GM12801 (cell line): ENCODE results near the gene ERG.

Source experiments
- TF ChIP-seq, protein P1 (sequence below): IDR thresholded peaks from one replicate; pipeline ENCODE4 v1.5.1; 2011; ENCODE audit warnings: control low read depth; ENCODE audit not compliant: insufficient read length; ENCODE audit errors: extremely low read depth

Gene ERG

DNA sequence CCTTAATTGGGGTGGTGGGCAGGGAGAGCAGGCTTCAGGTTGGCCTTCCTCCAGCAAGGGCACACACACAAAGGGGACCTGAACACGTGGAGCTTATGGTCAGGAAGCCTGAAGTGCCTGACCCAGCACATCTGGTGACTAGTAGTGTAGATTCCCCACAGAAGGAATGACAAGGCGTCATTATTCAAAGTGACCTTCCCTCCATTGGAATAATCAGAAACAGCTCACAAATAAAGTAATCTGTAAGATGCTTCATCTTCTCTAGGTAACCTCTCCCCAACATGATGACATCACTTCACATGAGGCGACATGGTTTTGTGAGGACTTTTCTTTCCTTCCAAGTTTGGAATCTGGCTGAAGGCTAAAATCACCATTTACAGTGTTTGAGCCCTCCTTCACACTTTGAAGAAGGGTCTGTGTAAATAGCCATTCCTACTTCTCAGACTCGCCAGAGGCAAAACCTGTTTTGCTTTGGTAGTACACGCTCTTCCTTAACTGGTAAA lies 32.8 kb upstream of the ERG start:
- TF ChIP-seq, protein P1, sequence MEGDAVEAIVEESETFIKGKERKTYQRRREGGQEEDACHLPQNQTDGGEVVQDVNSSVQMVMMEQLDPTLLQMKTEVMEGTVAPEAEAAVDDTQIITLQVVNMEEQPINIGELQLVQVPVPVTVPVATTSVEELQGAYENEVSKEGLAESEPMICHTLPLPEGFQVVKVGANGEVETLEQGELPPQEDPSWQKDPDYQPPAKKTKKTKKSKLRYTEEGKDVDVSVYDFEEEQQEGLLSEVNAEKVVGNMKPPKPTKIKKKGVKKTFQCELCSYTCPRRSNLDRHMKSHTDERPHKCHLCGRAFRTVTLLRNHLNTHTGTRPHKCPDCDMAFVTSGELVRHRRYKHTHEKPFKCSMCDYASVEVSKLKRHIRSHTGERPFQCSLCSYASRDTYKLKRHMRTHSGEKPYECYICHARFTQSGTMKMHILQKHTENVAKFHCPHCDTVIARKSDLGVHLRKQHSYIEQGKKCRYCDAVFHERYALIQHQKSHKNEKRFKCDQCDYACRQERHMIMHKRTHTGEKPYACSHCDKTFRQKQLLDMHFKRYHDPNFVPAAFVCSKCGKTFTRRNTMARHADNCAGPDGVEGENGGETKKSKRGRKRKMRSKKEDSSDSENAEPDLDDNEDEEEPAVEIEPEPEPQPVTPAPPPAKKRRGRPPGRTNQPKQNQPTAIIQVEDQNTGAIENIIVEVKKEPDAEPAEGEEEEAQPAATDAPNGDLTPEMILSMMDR, result no peak

GRCh38 chr21:38527737-38528136 lies 29.5 kb upstream of the ERG start:
- TF ChIP-seq, protein P1, result no peak

DNA sequence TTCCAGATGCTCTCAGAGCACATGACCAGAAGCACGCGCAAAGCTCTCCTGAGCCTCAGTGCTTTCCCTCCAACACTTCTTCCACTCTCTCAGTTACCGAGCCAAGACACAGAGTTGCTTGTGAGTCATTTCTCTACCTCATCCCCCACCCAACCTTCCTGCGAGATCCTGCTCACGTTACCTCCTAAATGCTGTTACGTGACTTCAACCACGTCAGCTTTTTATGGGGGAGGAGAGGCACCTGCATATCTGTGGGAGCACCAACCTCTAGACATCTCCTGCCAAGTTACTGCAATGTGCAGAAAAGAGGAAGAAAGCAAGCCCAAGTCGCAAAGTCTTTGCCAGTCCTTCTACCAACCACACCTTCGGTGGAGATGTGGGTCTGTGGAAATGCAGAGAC lies 27.2 kb upstream of the ERG start:
- TF ChIP-seq, protein P1, result no peak

DNA sequence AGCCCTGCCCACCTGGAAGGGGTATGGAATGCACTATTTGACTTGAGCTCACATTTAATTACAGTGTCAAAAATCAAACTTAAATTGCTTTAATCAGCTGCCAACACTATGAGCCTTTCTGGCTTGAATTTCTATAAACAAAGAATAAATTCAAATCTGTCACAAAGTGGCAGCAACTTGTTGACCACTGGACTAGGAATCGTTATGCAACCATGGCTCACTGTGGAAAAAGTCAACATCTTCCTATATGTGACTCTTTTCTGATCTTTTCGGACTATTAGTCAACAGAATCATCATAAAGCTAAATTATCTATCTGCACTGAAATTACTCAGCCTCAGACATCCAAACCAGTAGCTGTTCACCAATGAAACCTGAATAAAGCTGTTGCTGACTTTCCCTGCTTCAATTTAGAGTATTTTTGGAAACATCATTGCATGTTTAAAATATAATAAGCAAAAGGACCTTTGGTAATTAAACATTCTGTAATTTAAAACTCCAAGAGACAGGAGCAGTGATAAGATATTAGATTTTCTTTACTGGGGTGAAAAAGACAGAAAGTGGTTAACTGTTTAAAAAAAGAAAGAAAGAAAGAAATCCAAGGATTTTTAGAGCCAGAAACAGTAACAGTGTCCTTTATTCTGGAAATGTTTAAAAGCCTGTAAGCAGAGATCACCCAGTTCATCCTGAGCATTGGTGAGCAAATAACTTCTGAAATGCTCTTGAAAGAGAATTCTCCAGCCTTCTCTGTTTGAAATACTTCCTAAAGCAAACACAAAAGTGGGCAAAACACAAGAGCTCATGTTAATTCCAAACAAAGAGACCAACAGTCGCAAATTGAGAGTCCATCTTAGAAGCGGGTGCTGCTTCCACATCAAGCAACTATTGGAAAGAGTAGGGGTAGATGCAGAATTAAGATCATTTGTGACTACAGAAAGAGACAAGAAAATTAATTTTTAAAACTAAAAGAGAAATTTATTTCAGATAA lies 26.2 kb upstream of the ERG start:
- TF ChIP-seq, protein P1, result no peak

DNA sequence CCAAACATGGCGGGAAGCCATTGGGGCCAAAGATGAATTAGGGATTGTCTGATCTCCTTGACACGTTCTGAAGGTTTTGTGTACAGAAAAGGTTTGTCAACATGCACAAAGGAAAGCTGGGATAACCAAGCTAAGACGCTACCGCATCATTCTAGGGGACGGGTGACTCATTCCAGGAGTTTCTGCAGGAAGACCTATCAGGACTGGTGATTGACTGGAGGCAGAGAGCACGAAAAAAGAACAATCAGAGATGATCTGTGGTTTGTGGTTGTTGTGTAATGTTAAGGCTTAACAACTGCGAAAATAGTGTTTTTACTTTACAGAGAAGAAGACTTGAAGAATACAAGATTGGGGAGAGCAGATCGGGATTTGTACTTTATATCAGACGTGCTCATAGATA lies 22.2 kb upstream of the ERG start:
- TF ChIP-seq, protein P1, result no peak

DNA sequence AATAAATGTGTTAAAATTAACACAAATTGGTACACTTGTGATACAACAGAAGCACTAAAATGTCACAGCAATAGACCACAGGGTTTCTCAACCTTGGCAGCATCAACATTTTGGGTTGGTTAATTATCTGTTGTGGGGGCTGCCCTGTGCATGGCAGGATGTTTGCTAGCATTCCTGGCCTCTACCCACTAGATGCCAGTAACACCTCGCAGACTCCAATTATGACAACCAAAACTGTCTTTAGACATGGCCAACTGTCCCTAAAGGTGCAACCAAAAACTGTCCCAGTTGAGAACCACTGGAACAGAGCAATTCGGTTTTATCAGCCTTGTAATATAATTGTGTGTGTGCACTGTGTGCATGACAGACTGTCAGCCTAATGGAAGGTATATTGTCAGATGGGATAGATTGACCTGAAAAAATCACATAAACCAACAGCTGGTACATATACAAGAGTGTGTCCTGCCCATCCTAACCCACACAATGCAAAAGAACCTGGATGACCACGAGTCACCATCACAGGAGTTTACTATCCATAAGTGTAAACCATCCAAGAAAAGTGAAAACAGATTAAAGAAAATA lies 13.5 kb upstream of the ERG start:
- TF ChIP-seq, protein P1, result no peak

DNA sequence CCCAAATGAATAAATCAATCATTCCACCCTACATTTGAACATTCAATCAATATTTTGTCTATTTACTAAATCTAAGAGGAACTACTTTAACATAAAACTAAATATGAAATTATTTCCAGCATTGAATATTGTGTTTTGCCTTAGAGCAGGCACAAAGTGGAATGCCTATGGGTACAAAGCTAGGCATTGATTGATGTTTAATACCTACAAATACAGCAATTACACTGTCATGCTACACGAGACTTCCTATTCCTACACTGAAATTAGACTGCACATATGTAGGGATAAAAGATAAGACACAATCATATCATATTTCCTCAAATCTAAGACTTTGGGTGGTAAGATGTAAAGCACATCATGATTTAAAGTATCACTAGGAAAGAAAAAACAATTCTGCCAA lies 12.9 kb upstream of the ERG start:
- TF ChIP-seq, protein P1, result no peak
